Right lobe of liver (tissue), 6 donors: ENCODE measurements around the gene MTUS2. TPM values are rescaled to one million over a fixed set of nuclear protein-coding genes. Genes with fewer than 3 reads are reported as not detected.

Source experiments
- ATAC-seq, 4 donors: fragments of 200-7000 bp; cut with Tn5 transposase; one replicate each; pipeline ENCODE4 v1.9.1; 2020; ENCODE audit warnings: mild to moderate bottlenecking in 4 of 4, moderate library complexity in 4 of 4
- DNase-seq, 3 donors: peaks; one replicate each; pipeline ENCODE4 v3.0.0-alpha.2; 2020
- H3K27ac ChIP-seq, 3 donors: fragments of 200-600 bp; one replicate each; pipeline ENCODE4 v1.8.0; 2022
- H3K27me3 ChIP-seq, 2 donors: fragments of 200-600 bp; one replicate each; pipeline ENCODE4 v1.8.0; 2022
- H3K36me3 ChIP-seq, 4 donors: fragments of 200-600 bp; sonication (generic) in 1 of 4; one replicate each; pipeline versions ENCODE4 v1.5.1 to v1.8.0; 2017 to 2022; ENCODE audit warnings: control low read depth in 1 of 4
- H3K4me1 ChIP-seq, 4 donors: fragments of 200-600 bp; sonication (generic) in 1 of 4; one replicate each; pipeline versions ENCODE4 v1.5.1 to v1.8.0; 2017 to 2022; ENCODE audit warnings: control low read depth in 1 of 4
- H3K4me3 ChIP-seq, 3 donors: fragments of 200-600 bp; one replicate each; pipeline ENCODE4 v1.8.0; 2022
- H3K9me3 ChIP-seq, 4 donors: fragments of 200-600 bp; sonication (generic) in 1 of 4; one replicate each; pipeline versions ENCODE4 v1.5.1 to v1.8.0; 2017 to 2022; ENCODE audit warnings: control low read depth in 1 of 4
- POLR2A ChIP-seq: fragments of 450-650 bp; IDR thresholded peaks from one replicate; pipeline ENCODE4 v1.6.1; 2017; ENCODE audit warnings: antibody characterized with exemption, mild to moderate bottlenecking
- WGBS: methylation state at CpG from one replicate; pipeline ENCODE4 v1.1.6; 2018; ENCODE audit warnings: low coverage, low lambda C conversion rate; ENCODE audit not compliant: insufficient coverage; ENCODE audit errors: missing lambda C conversion rate; 5-methylcytosine and 5-hydroxymethylcytosine counted together
- intact Hi-C, 2 donors: fragments of 100-400 bp; cut with DNase I; formaldehyde crosslinking; loops; one replicate each; pipeline versions ENCODE4 v1.11.2 to v1.14.1; 2022
- total RNA-seq, 6 experiments: library from RNA; depleted of rRNA in 2 of 6; stranded (reverse); fragments of >200 nt in 2 of 6; fragmentation: NEBNext Ultra II Directional in 3 of 6; extraction: Animal tissue kit (Norgen Biotek cat#: 25700) in 3 of 6; gene quantifications; one replicate each; pipeline versions ENCODE4 v1.1.0 to v1.2.4, GENCODE V29; 2016 to 2023
- TF ChIP-seq, protein P1 (sequence below), 4 donors: fragments of 200-600 bp in 3 of 4; fragments of 450-650 bp in 1 of 4; IDR thresholded peaks; one replicate each; pipeline versions ENCODE4 v1.5.1 to v1.8.0; 2016 to 2022; ENCODE audit warnings: antibody characterized with exemption in 4 of 4, mild to moderate bottlenecking in 2 of 4
- donor health status: DM: no; HTN: yes; CAD: no.
- donor health status: DM: no; HTN: no; CAD: no.
- donor health status: DM: no; HTN: no; CAD: no.
- donor health status: DM: no; HTN: yes; CAD: no.
- donor health status: DM: no; HTN: yes; CAD: no.

Gene MTUS2
- total RNA-seq, 6 experiments from 2014 or later: 0.15 to 2.2 (median 0.98) TPM

DNA sequence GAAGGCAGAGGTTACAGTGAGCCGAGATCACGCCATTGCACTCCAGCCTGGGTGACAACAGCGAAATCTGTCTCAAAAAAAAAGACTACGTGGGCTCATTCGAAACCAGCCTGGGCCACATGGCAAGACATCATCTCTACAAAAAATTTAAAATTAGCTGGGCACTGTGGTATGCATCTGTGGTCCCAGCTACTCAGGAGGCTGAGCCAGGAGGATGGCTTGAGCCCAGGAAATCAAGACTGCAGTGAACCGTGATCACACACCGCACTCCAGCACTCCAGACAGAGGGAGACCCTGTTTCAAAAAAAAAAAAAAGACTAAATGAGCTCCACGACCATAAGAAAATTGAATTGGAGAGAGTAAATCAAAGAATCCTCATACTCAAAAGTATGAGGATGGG, 722.2 kb downstream of the MTUS2 start:
- H3K27ac ChIP-seq: no peak overlapping the region
- ATAC-seq (no peak), DNase-seq (no peak)
- H3K9me3 ChIP-seq: no peaks in the 10 kb centered on the region
- 98% methylated on average over 7 of the region's 8 CpGs for WGBS
- no peak overlapping the region for H3K4me3 ChIP-seq
- intact Hi-C loops: no loop called here
- TF ChIP-seq, protein P1, sequence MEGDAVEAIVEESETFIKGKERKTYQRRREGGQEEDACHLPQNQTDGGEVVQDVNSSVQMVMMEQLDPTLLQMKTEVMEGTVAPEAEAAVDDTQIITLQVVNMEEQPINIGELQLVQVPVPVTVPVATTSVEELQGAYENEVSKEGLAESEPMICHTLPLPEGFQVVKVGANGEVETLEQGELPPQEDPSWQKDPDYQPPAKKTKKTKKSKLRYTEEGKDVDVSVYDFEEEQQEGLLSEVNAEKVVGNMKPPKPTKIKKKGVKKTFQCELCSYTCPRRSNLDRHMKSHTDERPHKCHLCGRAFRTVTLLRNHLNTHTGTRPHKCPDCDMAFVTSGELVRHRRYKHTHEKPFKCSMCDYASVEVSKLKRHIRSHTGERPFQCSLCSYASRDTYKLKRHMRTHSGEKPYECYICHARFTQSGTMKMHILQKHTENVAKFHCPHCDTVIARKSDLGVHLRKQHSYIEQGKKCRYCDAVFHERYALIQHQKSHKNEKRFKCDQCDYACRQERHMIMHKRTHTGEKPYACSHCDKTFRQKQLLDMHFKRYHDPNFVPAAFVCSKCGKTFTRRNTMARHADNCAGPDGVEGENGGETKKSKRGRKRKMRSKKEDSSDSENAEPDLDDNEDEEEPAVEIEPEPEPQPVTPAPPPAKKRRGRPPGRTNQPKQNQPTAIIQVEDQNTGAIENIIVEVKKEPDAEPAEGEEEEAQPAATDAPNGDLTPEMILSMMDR (IDR thresholded peaks at IDR 0.05): no peak
- no peak for TF ChIP-seq POLR2A
- H3K27me3 ChIP-seq: no peaks in the 10 kb centered on the region
- no peaks in the 10 kb centered on the region for H3K4me1 ChIP-seq
- H3K36me3 ChIP-seq: no peaks in the 10 kb centered on the region

DNA sequence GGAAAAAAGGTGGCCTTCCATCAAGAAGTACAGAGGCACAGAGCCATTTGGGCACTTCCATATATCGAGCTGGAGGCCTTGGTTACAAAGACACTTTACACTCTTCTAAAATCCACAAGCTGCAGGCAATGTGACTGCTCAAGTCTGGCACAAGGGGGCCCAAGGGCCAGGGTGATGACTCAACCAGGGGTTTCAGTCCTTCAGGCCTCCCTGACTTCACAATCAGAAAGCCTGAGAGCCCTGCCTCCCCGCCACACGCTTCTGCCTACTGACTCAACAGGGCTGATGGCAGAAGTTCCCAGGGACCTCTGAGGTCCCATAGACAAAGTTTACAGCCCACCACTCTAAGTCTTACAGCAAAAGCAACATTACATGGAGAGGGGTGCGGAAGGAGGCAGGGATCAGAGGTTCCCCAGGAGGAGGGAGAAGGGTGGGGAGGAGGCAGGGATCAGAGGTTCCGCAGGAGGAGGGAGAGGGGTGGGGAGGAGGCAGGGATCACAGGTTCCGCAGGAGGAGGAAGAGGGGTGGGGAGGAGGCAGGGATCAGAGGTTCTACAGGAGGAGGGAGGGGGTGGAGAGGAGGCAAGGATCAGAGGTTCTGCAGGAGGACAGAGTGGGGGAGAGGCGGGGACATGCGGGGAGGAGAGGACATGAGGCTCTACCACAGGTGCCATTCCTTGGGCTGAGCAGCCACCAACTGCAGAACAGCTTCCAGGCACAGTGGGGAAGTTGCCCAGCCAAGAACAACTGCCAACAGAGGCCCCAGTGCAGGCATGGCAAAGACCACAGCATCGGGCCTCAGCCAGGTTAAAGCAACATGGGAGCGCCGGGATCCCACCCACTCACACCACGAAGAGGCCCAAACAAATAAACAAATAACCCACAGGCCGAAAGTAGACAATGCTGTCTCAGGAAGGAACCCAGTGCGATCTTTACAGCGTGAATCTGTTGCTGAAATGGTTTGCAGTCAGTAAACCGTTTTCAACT, 723.4 kb downstream of the MTUS2 start:
- H3K9me3 ChIP-seq: no peaks in the 10 kb centered on the region
- no peaks in the 10 kb centered on the region for H3K27me3 ChIP-seq
- 88% methylated on average over 8 of the region's 16 CpGs for WGBS
- no peaks in the 10 kb centered on the region for H3K4me1 ChIP-seq
- no peak overlapping the region for H3K27ac ChIP-seq
- no peak overlapping the region for H3K4me3 ChIP-seq
- ATAC-seq (no peak), DNase-seq (no peak)
- TF ChIP-seq, protein P1 (IDR thresholded peaks at IDR 0.05): no peak
- no peak for TF ChIP-seq POLR2A
- H3K36me3 ChIP-seq: no peaks in the 10 kb centered on the region
- intact Hi-C loops: no loop called here

DNA sequence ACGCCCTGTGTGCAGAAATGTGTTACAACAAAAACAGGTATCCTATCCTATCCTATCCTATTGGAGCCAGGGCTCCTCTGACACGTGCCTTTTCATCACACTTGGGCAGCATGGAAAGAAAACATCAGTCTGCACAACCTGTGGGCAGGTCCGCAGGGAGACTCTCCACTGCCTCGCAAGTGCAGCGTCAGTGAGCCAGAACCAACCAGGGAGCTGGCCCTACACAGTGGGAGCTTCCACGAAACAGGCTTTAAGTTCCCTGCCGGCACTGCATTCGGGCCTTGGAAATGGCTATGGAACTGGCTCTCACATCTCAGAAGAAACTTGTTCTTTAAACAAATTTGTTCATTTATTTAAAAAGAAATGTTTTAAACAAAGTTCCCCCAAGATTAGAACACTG, 725.8 kb downstream of the MTUS2 start:
- ATAC-seq (no peak), DNase-seq (no peak)
- TF ChIP-seq POLR2A: no peak
- TF ChIP-seq, protein P1 (IDR thresholded peaks at IDR 0.05): no peak
- no peaks in the 10 kb centered on the region for H3K9me3 ChIP-seq
- no peaks in the 10 kb centered on the region for H3K27me3 ChIP-seq
- no peaks in the 10 kb centered on the region for H3K36me3 ChIP-seq
- H3K4me1 ChIP-seq: no peaks in the 10 kb centered on the region
- WGBS: 96% methylated on average over 4 of the region's 8 CpGs
- H3K27ac ChIP-seq: no peak overlapping the region
- intact Hi-C loops: no loop called here
- no peak overlapping the region for H3K4me3 ChIP-seq

DNA sequence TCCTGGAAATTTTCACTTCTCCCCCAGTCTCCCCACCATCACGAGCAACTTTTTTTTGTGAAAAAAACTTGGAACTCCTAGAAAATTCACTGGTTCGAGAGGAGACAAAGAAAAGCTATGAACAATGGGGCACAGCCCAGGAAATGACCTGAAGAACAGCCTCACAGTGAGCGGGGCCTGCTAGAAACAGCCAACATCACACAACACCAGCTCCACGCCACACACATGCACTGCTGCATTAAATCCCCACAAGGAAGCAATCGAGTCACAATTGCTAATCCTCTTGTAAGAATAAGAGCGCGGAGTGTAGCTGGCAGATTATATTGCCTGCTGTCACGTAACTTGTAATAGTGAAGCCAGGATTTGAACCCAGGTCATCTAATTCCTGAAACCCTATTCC, 726.5 kb downstream of the MTUS2 start:
- TF ChIP-seq, protein P1 (IDR thresholded peaks at IDR 0.05): no peak
- TF ChIP-seq POLR2A: no peak
- ATAC-seq (no peak), DNase-seq (no peak)
- Histone ChIP-seq H3K36me3 (no peaks in the 10 kb centered on the region), H3K9me3 (no peaks in the 10 kb centered on the region), H3K4me3 (no peak overlapping the region), H3K4me1 (no peaks in the 10 kb centered on the region), H3K27ac (peak overlapping the region in 1 of 3 donors; percentile 10), H3K27me3 (no peaks in the 10 kb centered on the region)
- WGBS: 76% methylated on average over 8 of the region's 8 CpGs
- intact Hi-C loops: no loop called here
